Liver (tissue), 9 donors: ENCODE data around the gene BTNL8. TPM values are rescaled to one million over a fixed set of nuclear protein-coding genes. Genes with fewer than 3 reads are reported as not detected.

ENCODE experiments used
- DNase-seq: peaks from one replicate; pipeline ENCODE4 v3.0.0-alpha.2; 2017; ENCODE audit warnings: low spot score
- H3K27ac ChIP-seq, 2 donors: one replicate each; pipeline ENCODE4 v1.7.0; 2013; ENCODE audit warnings: inconsistent platforms in 2 of 2, low read length in 2 of 2, control low read depth in 1 of 2, low read depth in 1 of 2, mild to moderate bottlenecking in 1 of 2
- H3K27me3 ChIP-seq, 4 donors: one replicate each; pipeline versions ENCODE4 v1.6.1 to v1.7.0; 2013; ENCODE audit warnings: low read length in 3 of 4, inconsistent platforms in 1 of 4, mild to moderate bottlenecking in 1 of 4, moderate library complexity in 1 of 4; ENCODE audit not compliant: control insufficient read depth in 4 of 4, insufficient read depth in 4 of 4
- H3K36me3 ChIP-seq, 4 donors: one replicate each; pipeline versions ENCODE4 v1.6.1 to v1.7.0; 2013; ENCODE audit warnings: low read length in 3 of 4, mild to moderate bottlenecking in 3 of 4, low read depth in 1 of 4, moderate library complexity in 1 of 4; ENCODE audit not compliant: control insufficient read depth in 4 of 4, insufficient read depth in 3 of 4
- H3K4me1 ChIP-seq, 4 donors: one replicate each; pipeline versions ENCODE4 v1.6.1 to v1.7.0; 2013; ENCODE audit warnings: low read length in 3 of 4, mild to moderate bottlenecking in 3 of 4, moderate library complexity in 1 of 4; ENCODE audit not compliant: control insufficient read depth in 4 of 4, insufficient read depth in 4 of 4
- H3K4me3 ChIP-seq, 3 donors: one replicate each; pipeline versions ENCODE4 v1.6.1 to v1.7.0; 2013; ENCODE audit warnings: low read length in 3 of 3, control low read depth in 1 of 3, low read depth in 1 of 3, mild to moderate bottlenecking in 1 of 3
- H3K9ac ChIP-seq, 2 donors: one replicate each; pipeline ENCODE4 v1.7.0; 2013; ENCODE audit warnings: low read length in 2 of 2, mild to moderate bottlenecking in 2 of 2, moderate library complexity in 2 of 2, control low read depth in 1 of 2, low read depth in 1 of 2
- H3K9me3 ChIP-seq, 4 donors: one replicate each; pipeline versions ENCODE4 v1.6.1 to v1.7.0; 2013; ENCODE audit warnings: low read length in 3 of 4; ENCODE audit not compliant: control insufficient read depth in 4 of 4
- CTCF ChIP-seq: fragments of 150-350 bp; IDR thresholded peaks from 2 replicates; pipeline ENCODE4 v1.5.1; 2017; ENCODE audit warnings: improper control_type of control experiment, low read depth, low read length; ENCODE audit not compliant: missing input control
- EGR1 ChIP-seq, 2 donors: IDR thresholded peaks; 2 replicates each; pipeline ENCODE4 v1.6.1; 2016 to 2018; ENCODE audit warnings: antibody characterized with exemption in 2 of 2, low read depth in 2 of 2
- FOXA1 ChIP-seq: IDR thresholded peaks from 2 replicates; pipeline ENCODE4 v1.6.1; 2016; ENCODE audit warnings: antibody characterized with exemption
- FOXA2 ChIP-seq: IDR thresholded peaks from 2 replicates; pipeline ENCODE4 v1.6.1; 2016; ENCODE audit warnings: antibody characterized with exemption
- GABPA ChIP-seq, 2 donors: IDR thresholded peaks in 1 of 2; conservative IDR thresholded peaks in 1 of 2; 2 replicates each; pipeline ENCODE4 v1.6.1; 2016; ENCODE audit warnings: antibody characterized with exemption in 2 of 2, mild to moderate bottlenecking in 1 of 2, moderate library complexity in 1 of 2
- HNF4A ChIP-seq, 2 donors: conservative IDR thresholded peaks; 2 replicates each; pipeline ENCODE4 v1.6.1; 2016; ENCODE audit warnings: antibody characterized with exemption in 2 of 2, mild to moderate bottlenecking in 2 of 2
- HNF4G ChIP-seq: IDR thresholded peaks from 2 replicates; pipeline ENCODE4 v1.6.1; 2016; ENCODE audit warnings: antibody characterized with exemption
- JUND ChIP-seq, 2 donors: IDR thresholded peaks; 2 replicates each; pipeline ENCODE4 v1.6.1; 2016; ENCODE audit warnings: antibody characterized with exemption in 2 of 2
- NR2F2 ChIP-seq: IDR thresholded peaks from 2 replicates; pipeline ENCODE4 v1.6.1; 2016; ENCODE audit warnings: antibody characterized with exemption
- RAD21 ChIP-seq, 2 donors: IDR thresholded peaks; 2 replicates each; pipeline ENCODE4 v1.6.1; 2016; ENCODE audit warnings: antibody characterized with exemption in 2 of 2, mild to moderate bottlenecking in 2 of 2
- RXRA ChIP-seq, 2 donors: IDR thresholded peaks; 2 replicates each; pipeline ENCODE4 v1.6.1; 2017 to 2018; ENCODE audit warnings: antibody characterized with exemption in 2 of 2, mild to moderate bottlenecking in 1 of 2
- SP1 ChIP-seq: IDR thresholded peaks from 2 replicates; pipeline ENCODE4 v1.6.1; 2018; ENCODE audit warnings: antibody characterized with exemption, mild to moderate bottlenecking
- TAF1 ChIP-seq: conservative IDR thresholded peaks from 2 replicates; pipeline ENCODE4 v1.6.1; 2016; ENCODE audit warnings: antibody characterized with exemption, mild to moderate bottlenecking
- YY1 ChIP-seq: IDR thresholded peaks from 2 replicates; pipeline ENCODE4 v1.6.1; 2016; ENCODE audit warnings: antibody characterized with exemption, mild to moderate bottlenecking
- ZBTB33 ChIP-seq: IDR thresholded peaks from 2 replicates; pipeline ENCODE4 v1.6.1; 2016; ENCODE audit warnings: antibody characterized with exemption
- WGBS: extraction: QIAGEN DNeasy Blood & Tissue Kit; methylation state at CpG from one replicate; pipeline ENCODE4 v1.1.7; 2013; 5-methylcytosine and 5-hydroxymethylcytosine counted together
- polyA plus RNA-seq, 2 donors: library from polyadenylated mRNA; stranded (reverse) in 1 of 2; unstranded in 1 of 2; fragments of 200-250 nt in 1 of 2; fragments of >200 nt in 1 of 2; fragmentation: Nextera tagmentation in 1 of 2; extraction: Ambion mirVana in 1 of 2; gene quantifications; one replicate each; pipeline versions ENCODE4 v1.2.1 to v1.2.3, GENCODE V29; 2013 to 2015
- total RNA-seq, 2 donors: library from RNA; depleted of rRNA; stranded (reverse); fragments of >200 nt; gene quantifications; one replicate each; pipeline ENCODE4 v1.2.3, GENCODE V29; 2014
- TF ChIP-seq, protein P1 (sequence below): IDR thresholded peaks from 2 replicates; pipeline ENCODE4 v1.6.1; 2016; ENCODE audit warnings: antibody characterized with exemption
- TF ChIP-seq, protein P2 (sequence below): IDR thresholded peaks from 2 replicates; pipeline ENCODE4 v1.6.1; 2016; ENCODE audit warnings: antibody characterized with exemption, mild to moderate bottlenecking
- TF ChIP-seq, protein P3 (sequence below): IDR thresholded peaks from 2 replicates; pipeline ENCODE4 v1.6.1; 2016; ENCODE audit warnings: antibody characterized with exemption
- donor health status: healthy.
- donor health status: healthy.
- donor health status: healthy.
- donor health status: healthy.
- donor health status: healthy.

The BTNL8 gene
- total and polyA plus RNA-seq, 4 donors, result 0.14 to 0.67 (median 0.56) TPM

DNA sequence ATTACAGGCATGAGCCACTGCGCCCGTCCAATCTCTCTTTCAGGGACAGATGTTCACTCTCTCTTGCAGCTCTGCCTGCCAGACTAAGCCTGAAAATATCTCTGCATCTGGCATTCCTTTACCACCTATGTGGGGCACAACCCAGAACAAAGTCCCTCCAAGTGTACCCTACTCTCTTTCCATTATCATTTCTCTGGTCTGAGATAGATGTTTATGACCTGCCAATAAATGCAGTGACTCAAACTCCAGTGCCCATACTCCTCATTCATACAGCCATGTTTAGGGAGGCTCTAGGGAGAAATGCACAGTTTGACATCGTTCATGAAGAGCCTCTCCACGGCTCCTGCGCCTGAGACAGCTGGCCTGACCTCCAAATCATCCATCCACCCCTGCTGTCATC is 89.6 kb downstream of the BTNL8 start, which contains the start of gene BTNL3:
BTNL3 (plus strand) TSS at position 255 of the 400 bp plus-strand sequence. CDS start 183 bp downstream, outside the sequence.
- DNase-seq, result no peak
- TF ChIP-seq EGR1 (IDR thresholded peaks at IDR 0.05; ENCODE audit: low read depth in 2 of 2), result no peak
- TF ChIP-seq FOXA2, result no peak
- no peak for TF ChIP-seq HNF4A (conservative IDR thresholded peaks at IDR 0.05)
- TF ChIP-seq, protein P1, sequence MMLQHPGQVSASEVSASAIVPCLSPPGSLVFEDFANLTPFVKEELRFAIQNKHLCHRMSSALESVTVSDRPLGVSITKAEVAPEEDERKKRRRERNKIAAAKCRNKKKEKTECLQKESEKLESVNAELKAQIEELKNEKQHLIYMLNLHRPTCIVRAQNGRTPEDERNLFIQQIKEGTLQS, result no peak
- TF ChIP-seq HNF4G, result no peak
- no peak for TF ChIP-seq NR2F2
- TF ChIP-seq RXRA (IDR thresholded peaks at IDR 0.05), result no peak
- TF ChIP-seq FOXA1, result no peak
- no peak for TF ChIP-seq TAF1
- no peak for TF ChIP-seq YY1
- TF ChIP-seq, protein P2, sequence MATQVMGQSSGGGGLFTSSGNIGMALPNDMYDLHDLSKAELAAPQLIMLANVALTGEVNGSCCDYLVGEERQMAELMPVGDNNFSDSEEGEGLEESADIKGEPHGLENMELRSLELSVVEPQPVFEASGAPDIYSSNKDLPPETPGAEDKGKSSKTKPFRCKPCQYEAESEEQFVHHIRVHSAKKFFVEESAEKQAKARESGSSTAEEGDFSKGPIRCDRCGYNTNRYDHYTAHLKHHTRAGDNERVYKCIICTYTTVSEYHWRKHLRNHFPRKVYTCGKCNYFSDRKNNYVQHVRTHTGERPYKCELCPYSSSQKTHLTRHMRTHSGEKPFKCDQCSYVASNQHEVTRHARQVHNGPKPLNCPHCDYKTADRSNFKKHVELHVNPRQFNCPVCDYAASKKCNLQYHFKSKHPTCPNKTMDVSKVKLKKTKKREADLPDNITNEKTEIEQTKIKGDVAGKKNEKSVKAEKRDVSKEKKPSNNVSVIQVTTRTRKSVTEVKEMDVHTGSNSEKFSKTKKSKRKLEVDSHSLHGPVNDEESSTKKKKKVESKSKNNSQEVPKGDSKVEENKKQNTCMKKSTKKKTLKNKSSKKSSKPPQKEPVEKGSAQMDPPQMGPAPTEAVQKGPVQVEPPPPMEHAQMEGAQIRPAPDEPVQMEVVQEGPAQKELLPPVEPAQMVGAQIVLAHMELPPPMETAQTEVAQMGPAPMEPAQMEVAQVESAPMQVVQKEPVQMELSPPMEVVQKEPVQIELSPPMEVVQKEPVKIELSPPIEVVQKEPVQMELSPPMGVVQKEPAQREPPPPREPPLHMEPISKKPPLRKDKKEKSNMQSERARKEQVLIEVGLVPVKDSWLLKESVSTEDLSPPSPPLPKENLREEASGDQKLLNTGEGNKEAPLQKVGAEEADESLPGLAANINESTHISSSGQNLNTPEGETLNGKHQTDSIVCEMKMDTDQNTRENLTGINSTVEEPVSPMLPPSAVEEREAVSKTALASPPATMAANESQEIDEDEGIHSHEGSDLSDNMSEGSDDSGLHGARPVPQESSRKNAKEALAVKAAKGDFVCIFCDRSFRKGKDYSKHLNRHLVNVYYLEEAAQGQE, result no peak
- no peak for TF ChIP-seq GABPA (IDR thresholded peaks at IDR 0.05 in 1 of 2, conservative IDR thresholded peaks at IDR 0.05 in 1 of 2)
- TF ChIP-seq RAD21 (IDR thresholded peaks at IDR 0.05), result no peak
- TF ChIP-seq CTCF, result no peak
- TF ChIP-seq, protein P3, sequence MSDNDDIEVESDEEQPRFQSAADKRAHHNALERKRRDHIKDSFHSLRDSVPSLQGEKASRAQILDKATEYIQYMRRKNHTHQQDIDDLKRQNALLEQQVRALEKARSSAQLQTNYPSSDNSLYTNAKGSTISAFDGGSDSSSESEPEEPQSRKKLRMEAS, result no peak
- TF ChIP-seq ZBTB33, result no peak
- no peak for TF ChIP-seq JUND (IDR thresholded peaks at IDR 0.05)
- TF ChIP-seq SP1, result no peak
- H3K27me3 ChIP-seq, result peaks cover 0 to 9% (median 0%) of the 10 kb centered on the region in 4 donors
- no peak within 1 kb of the TSS for H3K27ac ChIP-seq
- H3K4me1 ChIP-seq, result no peaks in the 10 kb centered on the region
- no peak within 1 kb of the TSS for H3K9ac ChIP-seq
- 77% methylated on average over 5 of the region's 5 CpGs for WGBS
- H3K4me3 ChIP-seq, result no peak within 1 kb of the TSS
- no peaks in the 10 kb centered on the region for H3K36me3 ChIP-seq
- peaks cover 0 to 3% (median 0%) of the 10 kb centered on the region in 4 donors for H3K9me3 ChIP-seq
